HL-60/S4 treated with retinoic acid at 250 ng/mL for 4 days and 3 days (cell line): ENCODE data around the gene RBM3.

Experiments used
- in situ Hi-C: fragments of 300-500 bp; cut with MboI; formaldehyde crosslinking; loops from 2 replicates; pipeline ENCODE4 v1.7.0; 2022; ENCODE audit warnings: low sequenced_read_pairs

Gene RBM3

DNA sequence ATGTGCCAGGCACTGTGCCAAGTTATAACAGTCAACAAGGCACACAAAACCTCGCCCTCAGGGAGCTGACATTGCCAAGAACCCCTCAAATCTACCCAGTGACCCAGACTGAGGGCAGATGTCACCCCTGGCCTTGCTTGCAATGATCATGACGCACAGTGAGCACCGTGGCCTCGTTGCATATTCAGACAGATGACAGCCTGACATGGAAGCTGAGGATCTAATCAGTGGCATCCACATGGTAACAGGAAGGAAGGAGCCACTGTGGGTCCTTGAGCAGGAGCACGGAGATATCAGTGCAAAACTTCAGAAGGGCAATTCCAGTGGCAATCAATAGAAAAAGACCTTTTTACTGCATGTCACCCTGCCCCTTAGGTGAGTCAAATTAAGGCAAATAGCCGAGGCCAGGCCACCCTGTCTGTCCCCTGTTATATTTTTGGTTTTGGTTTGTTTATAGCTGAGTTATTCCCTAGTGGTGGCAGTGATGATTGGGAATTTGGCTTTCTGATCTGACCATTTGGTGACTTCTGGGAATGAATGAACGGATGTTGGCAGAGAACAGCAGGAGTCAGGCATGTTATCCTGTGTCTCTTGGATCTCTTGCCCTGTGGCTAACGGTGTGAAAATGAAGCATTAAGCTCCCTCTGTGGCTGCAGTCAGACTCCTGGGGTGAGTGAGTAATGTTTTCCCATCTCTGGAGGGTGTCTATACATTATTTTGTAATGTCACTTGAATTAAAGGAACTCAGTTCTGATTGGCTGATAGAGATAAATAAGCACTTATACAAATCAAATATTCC lies 43.5 kb downstream of the RBM3 start:
- in situ Hi-C loops: no loop called here

DNA sequence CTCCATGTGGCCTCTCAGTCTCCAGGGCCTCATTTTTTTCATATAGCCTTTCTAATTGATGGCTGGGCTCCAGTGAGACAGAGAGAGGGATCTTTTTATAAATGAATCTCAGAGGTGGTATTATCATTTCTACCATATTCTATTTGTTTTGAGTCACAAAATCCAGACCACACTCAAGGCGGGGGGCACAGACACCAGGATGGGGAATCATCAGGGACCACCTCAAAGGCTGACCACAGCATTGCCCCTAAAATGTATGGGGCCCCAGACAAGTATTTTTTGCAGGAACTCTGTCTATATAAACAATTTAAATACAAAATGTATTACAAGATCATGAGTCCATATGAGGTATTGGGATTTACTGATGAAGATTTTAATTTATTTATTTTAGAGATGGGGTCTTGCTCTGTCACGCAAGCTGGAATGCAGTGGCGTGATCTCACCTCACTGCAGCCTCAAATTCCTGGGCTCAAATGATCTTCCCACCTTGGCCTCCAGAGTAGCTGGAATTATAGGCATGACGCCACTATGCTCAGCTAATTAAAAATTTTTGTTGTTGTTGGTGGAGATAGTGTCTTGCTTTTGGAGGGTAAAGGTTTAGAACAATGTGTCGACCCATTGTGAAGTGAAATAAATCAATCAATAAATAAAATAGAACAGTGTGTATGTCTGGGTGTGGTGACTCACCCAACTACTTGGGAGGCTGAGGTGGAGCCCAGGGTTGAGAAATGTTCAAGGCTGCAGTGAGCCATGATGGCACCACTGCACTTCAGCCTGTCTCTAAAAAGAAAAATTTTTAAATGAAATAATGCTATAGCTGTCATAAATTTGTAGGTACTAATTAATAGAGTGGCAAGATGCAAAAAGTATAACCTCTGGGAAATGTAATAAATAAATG lies 52.4 kb downstream of the RBM3 start:
- in situ Hi-C loops: no loop called here
